Anterior cingulate cortex (tissue), 58 donors: ENCODE measurements around the gene RAB14.
A peak's percentile ranks its signal among the peaks of the same experiment; 100 is the strongest.

ENCODE experiments used
- DNase-seq, 58 donors: peaks; one replicate each; lab custom pipeline; 2025; lab: John Stamatoyannopoulos, UW

RAB14 gene

DNA sequence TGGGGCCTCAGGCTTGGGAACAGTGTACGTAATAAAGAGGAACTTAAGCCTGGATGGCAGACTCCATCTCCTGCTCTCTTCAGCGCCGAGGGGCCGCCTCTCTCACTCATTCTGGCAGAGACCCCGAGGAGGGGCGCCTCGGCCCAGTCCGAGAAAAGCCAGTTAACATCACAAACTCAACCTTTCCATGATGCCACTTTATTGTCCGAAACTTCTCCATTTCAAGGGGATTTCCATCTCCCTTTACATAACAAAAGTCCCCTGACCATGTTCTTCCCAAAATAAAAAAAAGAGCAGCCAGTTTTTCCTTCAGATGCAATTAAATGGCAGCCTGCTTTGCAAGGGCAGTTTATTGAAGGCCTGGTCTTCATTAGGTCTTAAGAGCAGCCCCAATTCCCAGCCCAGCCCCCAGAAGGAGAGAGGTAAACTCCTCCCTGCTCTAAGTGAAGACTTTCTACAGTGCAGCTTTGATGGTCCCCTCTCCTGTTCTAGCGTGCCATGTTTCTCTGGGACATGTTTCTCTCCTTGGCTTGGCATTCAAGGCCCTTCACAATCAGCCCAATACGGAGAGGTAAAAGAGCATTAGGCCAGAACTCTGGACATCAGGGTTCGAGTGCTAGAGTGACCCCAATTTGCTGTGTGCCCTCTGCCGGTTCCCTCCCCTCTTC lies 19.5 kb upstream of the RAB14 start:
- no peak for DNase-seq

GRCh38 chr9:121219530-121219929 lies 17.9 kb upstream of the RAB14 start:
- no peak for DNase-seq

DNA sequence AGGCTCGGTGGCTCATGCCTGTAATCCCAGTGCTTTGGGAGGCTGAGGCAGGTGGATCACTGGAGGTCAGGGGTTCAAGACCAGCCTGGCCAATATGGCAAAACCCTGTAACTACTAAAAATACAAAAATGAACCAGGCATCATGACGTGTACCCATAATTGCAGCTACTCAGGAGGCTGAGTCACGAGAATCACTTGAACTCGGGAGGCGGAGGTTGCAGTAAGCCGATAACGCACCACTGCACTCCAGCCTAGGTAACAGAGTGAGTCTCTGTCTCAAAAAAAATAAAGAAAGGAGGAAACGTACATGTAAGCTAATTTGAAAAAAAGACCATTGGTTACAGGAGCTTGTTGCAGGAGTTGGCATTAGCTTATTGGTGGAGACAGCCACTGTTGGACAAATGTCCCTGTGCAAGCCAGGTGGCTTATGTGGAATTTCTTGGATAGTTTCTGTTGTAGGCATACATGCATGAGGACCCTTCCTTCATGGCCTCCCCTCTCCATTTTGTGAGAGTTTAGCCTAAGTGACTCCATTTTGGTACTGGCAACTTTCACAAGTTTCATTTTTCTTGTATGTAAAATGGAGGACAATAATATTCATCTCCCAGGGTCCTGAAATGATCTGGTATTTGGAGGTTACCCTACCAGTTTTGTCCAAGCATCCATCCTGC lies 16.8 kb upstream of the RAB14 start:
- DNase-seq, result no peak

DNA sequence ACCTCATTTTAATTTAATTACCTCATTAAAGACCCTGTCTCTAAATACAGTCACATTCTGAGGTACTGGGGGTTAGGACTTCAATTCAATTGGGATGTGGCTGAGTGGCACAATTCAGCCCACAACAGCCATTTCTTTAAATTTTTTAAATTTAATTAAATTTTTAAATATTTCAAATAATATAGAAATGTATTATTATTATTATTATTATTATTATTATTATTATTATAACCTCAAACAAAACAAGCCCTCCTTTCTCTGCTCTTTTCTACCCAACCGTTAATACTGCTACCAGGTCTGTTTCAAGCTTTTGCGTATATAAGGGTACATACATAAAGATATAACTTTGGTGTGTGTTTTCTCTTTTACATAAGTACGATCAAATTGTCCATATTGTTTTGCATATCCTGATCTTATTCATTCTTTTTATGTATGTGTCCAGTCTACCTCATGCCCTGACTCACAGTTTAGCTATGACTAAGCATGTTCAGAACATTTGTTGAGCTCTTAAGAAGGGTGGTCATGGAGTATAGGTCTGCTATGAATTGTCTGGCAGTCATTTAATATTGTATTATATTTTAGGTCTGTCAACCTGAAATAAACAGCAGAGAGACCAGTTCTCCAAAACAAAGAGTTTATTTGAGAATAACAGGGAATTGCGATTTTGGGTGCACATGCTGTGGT lies 16.1 kb upstream of the RAB14 start:
- DNase-seq, result no peak

DNA sequence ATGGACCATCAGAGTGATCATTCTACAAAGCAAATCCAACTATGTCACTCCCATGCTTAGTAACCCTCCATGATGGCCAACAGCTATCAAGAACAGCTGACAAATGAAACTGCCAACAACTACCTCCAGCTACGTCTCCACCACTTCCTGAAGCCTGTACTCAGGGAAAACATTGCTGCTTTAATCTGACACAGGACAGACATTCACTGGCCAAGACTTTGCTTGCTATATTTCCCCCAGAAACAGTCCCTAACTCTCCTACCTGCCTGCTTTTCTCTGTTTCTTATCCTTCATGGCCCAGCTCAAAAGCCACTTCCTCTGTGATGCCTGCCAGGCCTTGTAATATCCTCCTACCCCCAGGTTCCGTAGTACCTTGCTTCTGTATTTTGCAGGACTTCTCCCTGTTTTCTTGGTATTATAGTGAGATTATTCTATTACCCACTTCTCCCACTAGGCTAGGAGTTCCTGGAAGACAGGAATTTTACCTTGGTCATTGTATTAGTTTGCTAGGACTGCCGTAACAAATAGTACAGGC lies 14.7 kb upstream of the RAB14 start:
- no peak for DNase-seq

GRCh38 chr9:121214005-121214404 lies 12.3 kb upstream of the RAB14 start:
- no peak for DNase-seq

GRCh38 chr9:121213136-121213806 lies 11.6 kb upstream of the RAB14 start:
- peak in 57 of 58 donors; percentile 3 to 96 (median 79) for DNase-seq

DNA sequence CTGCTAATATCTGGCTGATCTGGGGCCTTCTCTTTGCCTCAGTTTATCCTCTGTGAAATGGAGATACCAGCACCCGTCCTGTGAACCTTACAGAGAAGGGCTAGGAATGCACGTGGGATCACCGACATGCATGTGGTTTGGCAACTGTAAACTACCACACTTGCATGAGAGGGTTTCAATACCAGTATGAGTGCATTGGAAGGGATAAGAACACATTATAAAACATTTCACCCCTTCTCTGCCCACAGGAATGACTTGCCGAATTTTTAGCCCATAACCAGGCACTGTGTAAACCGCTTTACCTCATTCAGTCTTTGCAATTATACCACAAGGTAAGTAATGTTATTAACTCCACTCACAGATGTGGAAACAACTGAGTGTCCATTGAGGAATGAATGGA lies 8.9 kb upstream of the RAB14 start:
- DNase-seq, result no peak

- DNase-seq, result no peak
Measured at GRCh38 chr9:121207371-121207940, 5.8 kb upstream of the RAB14 start.

- peak in 2 of 58 donors; percentile 0 to 9 for DNase-seq
Measured at GRCh38 chr9:121206516-121207370, 5.1 kb upstream of the RAB14 start.

DNA sequence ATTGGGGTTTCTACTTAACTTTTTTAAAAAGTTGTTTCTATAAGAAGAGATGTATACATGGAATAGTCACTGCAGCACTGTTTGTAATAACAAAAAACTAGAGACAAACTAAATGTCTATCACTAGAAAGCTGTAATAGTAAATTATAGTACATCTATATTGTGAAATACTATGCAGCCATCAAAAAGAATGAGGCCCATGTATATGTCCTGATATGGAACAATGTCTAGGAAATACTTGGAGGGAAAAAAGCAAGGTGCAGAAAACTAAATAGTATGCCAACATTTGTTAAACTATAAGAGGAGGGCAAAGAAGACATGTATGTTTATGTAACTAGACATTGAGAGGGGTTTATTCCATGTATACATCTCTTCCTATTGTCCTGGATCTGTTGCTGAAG lies 2.9 kb upstream of the RAB14 start:
- no peak for DNase-seq

GRCh38 chr9:121204121-121204520 lies 2.5 kb upstream of the RAB14 start:
- no peak for DNase-seq

DNA sequence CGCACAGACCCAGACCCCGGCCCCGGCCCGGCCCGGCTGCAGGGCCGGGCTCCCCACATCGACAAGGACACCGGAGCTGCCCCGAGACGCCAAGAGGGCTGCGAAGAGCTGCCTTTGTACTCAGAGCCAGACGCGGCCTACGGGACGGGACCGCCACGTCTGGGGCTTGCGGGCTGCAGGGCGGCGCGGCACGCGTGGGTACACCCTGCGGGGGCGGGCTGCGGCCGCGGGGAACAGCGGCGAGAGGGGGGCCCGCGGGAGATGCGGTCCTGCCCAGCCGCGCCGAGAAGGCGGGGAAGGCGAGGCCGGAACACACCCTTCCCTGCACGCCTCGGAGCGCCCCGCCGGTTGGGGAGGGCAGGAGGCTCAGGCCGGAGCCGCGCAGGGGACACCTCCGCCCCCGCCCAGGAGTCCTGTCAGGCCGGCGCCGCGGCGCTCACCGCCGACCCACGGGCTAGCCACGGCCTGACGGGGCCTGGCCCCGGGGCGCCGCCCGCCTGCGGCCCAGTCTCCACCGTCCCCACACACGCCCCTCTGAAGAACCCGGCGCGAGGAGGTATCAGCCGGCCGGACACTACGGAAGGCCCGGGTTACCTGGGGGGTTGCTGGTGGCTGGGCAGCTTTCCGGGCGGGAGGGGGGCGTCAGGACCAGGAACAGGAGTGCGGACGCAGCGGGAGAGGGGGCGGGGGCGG lies 478 bp downstream of the RAB14 start:
- DNase-seq, result peak in 22 of 58 donors; percentile 15 to 73 (median 48)

- DNase-seq, result no peak
Measured at GRCh38 chr9:121200356-121200755, 1.3 kb downstream of the RAB14 start.

- no peak for DNase-seq
Measured at GRCh38 chr9:121199921-121200320, 1.7 kb downstream of the RAB14 start.

DNA sequence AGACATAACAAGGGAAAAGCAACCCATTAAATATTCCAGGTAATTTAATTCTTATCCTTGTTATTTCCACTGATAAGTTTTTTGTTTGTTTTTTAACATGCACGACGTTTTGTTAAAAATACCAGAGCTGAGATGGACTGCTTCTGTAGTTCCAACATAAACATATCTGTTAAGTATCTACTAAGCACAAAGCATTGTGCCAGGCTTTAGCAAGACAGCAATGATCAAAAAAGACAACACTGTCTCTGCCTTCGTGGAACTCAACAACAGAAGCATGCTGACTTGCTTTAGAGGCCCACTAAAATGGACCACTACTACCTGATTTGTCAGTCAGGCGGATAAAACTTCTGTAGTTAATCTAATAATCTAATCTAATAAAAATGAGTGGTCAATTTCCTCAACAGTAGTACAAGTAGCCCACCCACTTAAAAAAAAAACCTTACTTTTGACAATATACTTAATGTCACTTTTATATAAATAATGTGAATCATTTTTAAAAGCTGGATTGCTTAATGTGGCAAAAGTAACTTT lies 3.1 kb downstream of the RAB14 start:
- no peak for DNase-seq

- DNase-seq, result no peak
Measured at GRCh38 chr9:121197132-121197531, 4.5 kb downstream of the RAB14 start.

DNA sequence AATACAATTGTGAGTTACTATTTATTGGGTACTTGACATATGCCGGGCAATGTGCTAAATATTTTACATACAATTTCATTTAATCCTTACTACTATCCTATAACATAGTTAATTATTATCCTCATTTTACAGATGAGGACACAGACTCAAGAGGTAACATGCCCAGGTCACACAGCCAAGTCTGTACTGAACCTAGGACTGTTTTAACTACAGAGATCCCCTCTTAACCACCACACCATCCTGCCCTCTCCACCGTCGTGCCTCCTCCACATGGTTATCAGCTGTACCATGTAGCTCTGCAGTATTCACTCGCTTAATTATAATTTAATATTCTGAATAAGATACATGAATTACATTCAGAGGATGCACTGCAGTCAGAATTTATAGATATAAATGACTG lies 5.3 kb downstream of the RAB14 start:
- DNase-seq, result no peak

- no peak for DNase-seq
Measured at GRCh38 chr9:121194730-121195129, 6.9 kb downstream of the RAB14 start.
